ENCODE results near the gene PLCD4. TPM values are rescaled to one million over a fixed set of nuclear protein-coding genes. Genes with fewer than 3 reads are reported as not detected.

The PLCD4 gene
- total and polyA plus RNA-seq, 4 donors = 0.05 to 0.51 (median 0.12) TPM

GRCh38 chr2:218618102-218618860 is 10.6 kb downstream of the PLCD4 start:
- WGBS = 94% methylated on average over 9 of the region's 9 CpGs
- Histone ChIP-seq H3K9ac (ENCODE audit: low read depth in 1 of 2, low read length in 2 of 2) (no peak overlapping the region), H3K27me3 (ENCODE audit: control insufficient read depth in 4 of 4, insufficient read depth in 4 of 4, low read length in 3 of 4) (no peaks in the 10 kb centered on the region), H3K27ac (ENCODE audit: low read depth in 1 of 2, low read length in 2 of 2) (no peak overlapping the region), H3K9me3 (ENCODE audit: control insufficient read depth in 4 of 4, low read length in 3 of 4) (no peaks in the 10 kb centered on the region), H3K36me3 (ENCODE audit: control insufficient read depth in 4 of 4, insufficient read depth in 3 of 4, low read depth in 1 of 4, low read length in 3 of 4) (no peaks in the 10 kb centered on the region), H3K4me3 (ENCODE audit: low read depth in 1 of 3, low read length in 3 of 3) (no peak overlapping the region), H3K4me1 (ENCODE audit: control insufficient read depth in 4 of 4, insufficient read depth in 4 of 4, low read length in 3 of 4) (peaks cover 0 to 15% (median 11%) of the 10 kb centered on the region in 4 donors)
- DNase-seq (ENCODE audit: low spot score) = no peak
- no peak for TF ChIP-seq EGR1 (IDR thresholded peaks at IDR 0.05; ENCODE audit: low read depth in 2 of 2)
- TF ChIP-seq FOXA1 (IDR thresholded peaks at IDR 0.05) = no peak
- TF ChIP-seq RXRA (IDR thresholded peaks at IDR 0.05) = no peak
- no peak for TF ChIP-seq NR2F2 (IDR thresholded peaks at IDR 0.05)
- no peak for TF ChIP-seq REST (IDR thresholded peaks at IDR 0.05)
- no peak for TF ChIP-seq MAX (IDR thresholded peaks at IDR 0.05)
- no peak for TF ChIP-seq HNF4G (IDR thresholded peaks at IDR 0.05)
- no peak for TF ChIP-seq CTCF (IDR thresholded peaks at IDR 0.05; ENCODE audit: low read depth, low read length, missing input control)
- no peak for TF ChIP-seq ATF3 (IDR thresholded peaks at IDR 0.05)

- H3K4me1 ChIP-seq (ENCODE audit: control insufficient read depth in 4 of 4, insufficient read depth in 4 of 4, low read length in 3 of 4) = peaks cover 0 to 6% (median 4%) of the 10 kb centered on the region in 4 donors
- H3K9me3 ChIP-seq (ENCODE audit: control insufficient read depth in 4 of 4, low read length in 3 of 4) = no peaks in the 10 kb centered on the region
- H3K9ac ChIP-seq (ENCODE audit: low read depth in 1 of 2, low read length in 2 of 2) = no peak overlapping the region
- H3K27ac ChIP-seq (ENCODE audit: low read depth in 1 of 2, low read length in 2 of 2) = no peak overlapping the region
- WGBS = 81% methylated on average over 7 of the region's 7 CpGs
- H3K36me3 ChIP-seq (ENCODE audit: control insufficient read depth in 4 of 4, insufficient read depth in 3 of 4, low read depth in 1 of 4, low read length in 3 of 4) = no peaks in the 10 kb centered on the region
- TF ChIP-seq RAD21 (IDR thresholded peaks at IDR 0.05) = no peak
- TF ChIP-seq ATF3 (IDR thresholded peaks at IDR 0.05) = no peak
- no peak for TF ChIP-seq REST (IDR thresholded peaks at IDR 0.05)
- no peak for TF ChIP-seq CTCF (IDR thresholded peaks at IDR 0.05; ENCODE audit: low read depth, low read length, missing input control)
- TF ChIP-seq MAX (IDR thresholded peaks at IDR 0.05) = no peak
- TF ChIP-seq SP1 (IDR thresholded peaks at IDR 0.05) = no peak
- no peak for TF ChIP-seq ZBTB33 (IDR thresholded peaks at IDR 0.05)
- TF ChIP-seq YY1 (IDR thresholded peaks at IDR 0.05) = no peak
- no peak for TF ChIP-seq EGR1 (IDR thresholded peaks at IDR 0.05; ENCODE audit: low read depth in 2 of 2)
- no peak for TF ChIP-seq FOXA1 (IDR thresholded peaks at IDR 0.05)
- TF ChIP-seq NR2F2 (IDR thresholded peaks at IDR 0.05) = no peak
- no peak for TF ChIP-seq HNF4A (conservative IDR thresholded peaks at IDR 0.05)
- DNase-seq (ENCODE audit: low spot score) = no peak
- H3K4me3 ChIP-seq (ENCODE audit: low read depth in 1 of 3, low read length in 3 of 3) = no peak overlapping the region
- H3K27me3 ChIP-seq (ENCODE audit: control insufficient read depth in 4 of 4, insufficient read depth in 4 of 4, low read length in 3 of 4) = no peaks in the 10 kb centered on the region
Measured at GRCh38 chr2:218621007-218621406, 13.3 kb downstream of the PLCD4 start.

All from liver (tissue), 9 donors.